AG09309 (cell line): Measurements from ENCODE around the gene CLDN16.

Source experiments
- DNase-seq: peaks from one replicate; pipeline ENCODE4 v3.0.0-alpha.2; 2010; ENCODE audit warnings: low read depth
- H3K4me3 ChIP-seq: 2 replicates; pipeline ENCODE4 v1.5.1; 2011; ENCODE audit warnings: mild to moderate bottlenecking, low read depth, low read length, moderate library complexity; ENCODE audit not compliant: control insufficient read depth
- TF ChIP-seq, protein P1 (sequence below): IDR thresholded peaks from 2 replicates; pipeline ENCODE4 v1.5.1; 2011; ENCODE audit warnings: mild to moderate bottlenecking, low read depth, low read length, inconsistent platforms; ENCODE audit not compliant: insufficient read depth, control insufficient read depth; ENCODE audit errors: missing control alignments

CLDN16 gene

DNA sequence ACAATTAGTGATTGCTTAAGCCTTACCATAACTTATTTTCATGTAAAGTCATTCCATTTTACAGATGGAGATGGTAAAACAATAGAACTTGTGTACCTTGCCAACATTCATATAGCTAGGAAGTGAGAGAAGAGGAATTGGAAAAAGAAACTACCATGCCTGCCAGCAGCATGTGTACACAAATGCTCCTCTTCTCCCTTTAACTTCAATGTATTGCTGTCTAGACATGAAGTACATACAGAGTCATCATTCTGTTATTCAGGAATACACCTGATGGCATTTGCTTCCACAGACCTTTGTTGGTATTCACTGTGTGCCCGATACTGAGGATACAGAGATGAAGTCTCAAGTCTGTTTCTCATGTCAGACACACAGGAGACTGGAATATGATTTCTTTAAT is 68.8 kb downstream of the CLDN16 start:
- no peak overlapping the region for H3K4me3 ChIP-seq
- DNase-seq, result no peak
- TF ChIP-seq, protein P1, sequence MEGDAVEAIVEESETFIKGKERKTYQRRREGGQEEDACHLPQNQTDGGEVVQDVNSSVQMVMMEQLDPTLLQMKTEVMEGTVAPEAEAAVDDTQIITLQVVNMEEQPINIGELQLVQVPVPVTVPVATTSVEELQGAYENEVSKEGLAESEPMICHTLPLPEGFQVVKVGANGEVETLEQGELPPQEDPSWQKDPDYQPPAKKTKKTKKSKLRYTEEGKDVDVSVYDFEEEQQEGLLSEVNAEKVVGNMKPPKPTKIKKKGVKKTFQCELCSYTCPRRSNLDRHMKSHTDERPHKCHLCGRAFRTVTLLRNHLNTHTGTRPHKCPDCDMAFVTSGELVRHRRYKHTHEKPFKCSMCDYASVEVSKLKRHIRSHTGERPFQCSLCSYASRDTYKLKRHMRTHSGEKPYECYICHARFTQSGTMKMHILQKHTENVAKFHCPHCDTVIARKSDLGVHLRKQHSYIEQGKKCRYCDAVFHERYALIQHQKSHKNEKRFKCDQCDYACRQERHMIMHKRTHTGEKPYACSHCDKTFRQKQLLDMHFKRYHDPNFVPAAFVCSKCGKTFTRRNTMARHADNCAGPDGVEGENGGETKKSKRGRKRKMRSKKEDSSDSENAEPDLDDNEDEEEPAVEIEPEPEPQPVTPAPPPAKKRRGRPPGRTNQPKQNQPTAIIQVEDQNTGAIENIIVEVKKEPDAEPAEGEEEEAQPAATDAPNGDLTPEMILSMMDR, result no peak

DNA sequence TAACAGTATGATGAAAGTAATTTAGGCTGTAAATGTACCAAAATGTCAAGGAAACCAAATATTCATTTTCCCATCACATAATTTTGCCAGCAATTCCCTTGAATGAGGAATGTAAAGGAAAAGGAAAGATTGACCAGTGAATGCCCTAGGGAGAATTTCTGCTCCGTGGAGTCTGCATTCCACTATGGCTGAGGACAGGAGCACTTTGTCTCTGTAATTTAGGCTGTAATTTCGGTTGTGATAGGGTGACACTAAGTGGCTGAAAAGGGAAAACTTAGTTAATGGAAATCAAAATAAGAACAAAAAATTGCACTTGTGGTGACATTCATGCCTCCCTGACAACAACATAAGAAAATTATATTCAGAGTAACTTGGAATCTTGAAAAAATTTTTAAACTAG is 70.1 kb downstream of the CLDN16 start:
- TF ChIP-seq, protein P1, result no peak
- H3K4me3 ChIP-seq, result no peak overlapping the region
- DNase-seq, result no peak
